GM18502 (cell line): ENCODE results near the gene TRAP1.

ENCODE experiments used
- ATAC-seq: cut with Tn5 transposase; IDR thresholded peaks from one replicate; pipeline ENCODE4 v1.9.1; 2021; ENCODE audit warnings: mild to moderate bottlenecking; ENCODE audit not compliant: unreplicated experiment, poor library complexity

TRAP1 gene

GRCh38 chr16:3737181-3737580 is 19.9 kb upstream of the TRAP1 start:
- no peak for ATAC-seq

GRCh38 chr16:3736116-3736515 is 18.8 kb upstream of the TRAP1 start:
- no peak for ATAC-seq

- no peak for ATAC-seq
Measured at GRCh38 chr16:3735541-3735940, 18.2 kb upstream of the TRAP1 start.

GRCh38 chr16:3734758-3735221 is 17.5 kb upstream of the TRAP1 start:
- no peak for ATAC-seq

- no peak for ATAC-seq
Measured at GRCh38 chr16:3734084-3734757, 16.9 kb upstream of the TRAP1 start.

- ATAC-seq: no peak
Measured at GRCh38 chr16:3732171-3732570, 14.8 kb upstream of the TRAP1 start.

- no peak for ATAC-seq
Measured at GRCh38 chr16:3731126-3731935, 14.0 kb upstream of the TRAP1 start.

- no peak for ATAC-seq
Measured at GRCh38 chr16:3730161-3731125, 13.1 kb upstream of the TRAP1 start.

GRCh38 chr16:3729161-3730112 is 12.1 kb upstream of the TRAP1 start:
- ATAC-seq: no peak

GRCh38 chr16:3728424-3729160 is 11.3 kb upstream of the TRAP1 start:
- ATAC-seq: no peak

GRCh38 chr16:3727806-3728381 is 10.6 kb upstream of the TRAP1 start:
- no peak for ATAC-seq

GRCh38 chr16:3726021-3726687 is 8.8 kb upstream of the TRAP1 start:
- ATAC-seq: no peak

GRCh38 chr16:3725276-3725675 is 8.0 kb upstream of the TRAP1 start:
- ATAC-seq: no peak

- no peak for ATAC-seq
Measured at GRCh38 chr16:3722508-3722907, 5.2 kb upstream of the TRAP1 start.

- ATAC-seq: no peak
Measured at GRCh38 chr16:3720418-3720817, 3.1 kb upstream of the TRAP1 start.

- no peak for ATAC-seq
Measured at GRCh38 chr16:3718628-3719027, 1.3 kb upstream of the TRAP1 start.

GRCh38 chr16:3718019-3718391 is 681 bp upstream of the TRAP1 start:
- no peak for ATAC-seq

- peak; percentile 32 for ATAC-seq
Measured at GRCh38 chr16:3716831-3717234, 491 bp downstream of the TRAP1 start.
